ENCODE results near the gene VIT. TPM values are rescaled to one million over a fixed set of nuclear protein-coding genes. Genes with fewer than 3 reads are reported as not detected.
"Not testable (repeated sequence)": the region's sequence is repeated elsewhere in the genome, so short reads cannot be mapped to it uniquely, and the experiment has no call there.

VIT gene
- total RNA-seq, 1 donor from 2014 or later: not detected

DNA sequence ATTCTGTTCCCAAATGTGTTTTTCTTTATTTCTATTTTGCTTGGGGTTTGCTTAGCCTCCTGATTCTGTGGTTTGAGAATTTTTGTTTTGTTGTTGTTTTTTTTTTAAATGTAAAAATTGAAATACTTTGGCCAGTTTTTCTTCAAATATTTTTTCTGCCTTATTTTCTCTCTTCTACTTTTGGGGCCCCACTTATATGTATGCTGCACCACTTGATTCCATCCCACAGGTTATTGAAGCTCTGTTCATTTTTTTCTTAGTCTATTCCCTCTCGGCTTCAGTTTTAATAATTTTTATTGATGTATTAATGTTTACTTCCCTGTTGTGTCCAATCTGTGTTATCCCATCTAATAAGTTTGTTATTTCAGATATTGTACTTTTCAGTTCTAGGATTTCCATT is 17.7 kb upstream of the VIT start:
- Histone ChIP-seq H3K27me3 (ENCODE audit: control insufficient read depth, insufficient read depth, low read length) (no peaks in the 10 kb centered on the region), H3K36me3 (ENCODE audit: control insufficient read depth, insufficient read depth, low read length) (no peaks in the 10 kb centered on the region), H3K4me3 (ENCODE audit: low read depth, low read length) (no peak overlapping the region)
- DNase-seq (ENCODE audit: low read depth) (no peak), FAIRE-seq (no peak)
- TF ChIP-seq, protein P1, sequence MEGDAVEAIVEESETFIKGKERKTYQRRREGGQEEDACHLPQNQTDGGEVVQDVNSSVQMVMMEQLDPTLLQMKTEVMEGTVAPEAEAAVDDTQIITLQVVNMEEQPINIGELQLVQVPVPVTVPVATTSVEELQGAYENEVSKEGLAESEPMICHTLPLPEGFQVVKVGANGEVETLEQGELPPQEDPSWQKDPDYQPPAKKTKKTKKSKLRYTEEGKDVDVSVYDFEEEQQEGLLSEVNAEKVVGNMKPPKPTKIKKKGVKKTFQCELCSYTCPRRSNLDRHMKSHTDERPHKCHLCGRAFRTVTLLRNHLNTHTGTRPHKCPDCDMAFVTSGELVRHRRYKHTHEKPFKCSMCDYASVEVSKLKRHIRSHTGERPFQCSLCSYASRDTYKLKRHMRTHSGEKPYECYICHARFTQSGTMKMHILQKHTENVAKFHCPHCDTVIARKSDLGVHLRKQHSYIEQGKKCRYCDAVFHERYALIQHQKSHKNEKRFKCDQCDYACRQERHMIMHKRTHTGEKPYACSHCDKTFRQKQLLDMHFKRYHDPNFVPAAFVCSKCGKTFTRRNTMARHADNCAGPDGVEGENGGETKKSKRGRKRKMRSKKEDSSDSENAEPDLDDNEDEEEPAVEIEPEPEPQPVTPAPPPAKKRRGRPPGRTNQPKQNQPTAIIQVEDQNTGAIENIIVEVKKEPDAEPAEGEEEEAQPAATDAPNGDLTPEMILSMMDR (IDR thresholded peaks at IDR 0.05; ENCODE audit: insufficient read depth, low read length, severe bottlenecking): no peak

DNA sequence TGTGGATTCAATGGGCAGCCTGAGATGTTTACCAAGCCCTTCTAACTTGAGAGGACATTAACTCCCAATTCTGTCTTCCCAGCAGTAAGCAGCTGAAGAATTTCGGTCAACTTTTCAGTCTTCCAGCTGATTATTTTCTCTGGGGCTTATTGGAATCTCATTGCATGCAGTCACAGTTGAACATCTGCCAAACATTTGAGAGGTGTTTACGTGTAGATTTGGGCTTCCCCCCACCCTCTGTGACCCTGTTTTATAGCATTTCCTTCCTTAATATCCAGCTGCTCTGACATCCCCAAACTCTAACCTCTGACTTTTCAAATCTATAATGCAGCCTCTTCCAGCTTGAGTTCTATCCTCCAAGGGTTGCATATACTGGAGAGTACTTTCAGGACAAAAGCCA is 16.5 kb upstream of the VIT start:
- Histone ChIP-seq H3K27me3 (ENCODE audit: control insufficient read depth, insufficient read depth, low read length) (no peaks in the 10 kb centered on the region), H3K4me3 (ENCODE audit: low read depth, low read length) (no peak overlapping the region), H3K36me3 (ENCODE audit: control insufficient read depth, insufficient read depth, low read length) (no peaks in the 10 kb centered on the region)
- DNase-seq (ENCODE audit: low read depth) (no peak), FAIRE-seq (no peak)
- TF ChIP-seq, protein P1 (IDR thresholded peaks at IDR 0.05; ENCODE audit: insufficient read depth, low read length, severe bottlenecking): no peak

DNA sequence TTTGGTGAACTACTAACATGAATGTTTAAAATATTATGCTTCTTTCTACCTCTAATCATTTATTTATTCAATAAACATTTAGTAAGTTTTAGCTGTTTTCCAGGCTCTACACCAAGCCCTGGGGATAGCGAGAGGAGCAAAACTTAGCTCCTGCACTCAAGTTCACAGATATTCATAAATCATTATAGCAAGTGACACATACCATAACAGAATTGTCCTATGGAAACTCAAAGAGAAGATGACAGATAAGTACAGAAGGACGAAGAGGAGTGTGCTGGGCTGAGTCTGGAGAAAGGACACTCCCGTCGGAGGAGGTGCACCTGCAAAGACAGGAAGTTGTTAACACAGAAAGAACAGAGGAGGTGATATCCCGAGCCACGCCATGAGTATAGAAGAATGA is 13.9 kb upstream of the VIT start:
- no peak for FAIRE-seq
- TF ChIP-seq, protein P1 (IDR thresholded peaks at IDR 0.05; ENCODE audit: insufficient read depth, low read length, severe bottlenecking): no peak

DNA sequence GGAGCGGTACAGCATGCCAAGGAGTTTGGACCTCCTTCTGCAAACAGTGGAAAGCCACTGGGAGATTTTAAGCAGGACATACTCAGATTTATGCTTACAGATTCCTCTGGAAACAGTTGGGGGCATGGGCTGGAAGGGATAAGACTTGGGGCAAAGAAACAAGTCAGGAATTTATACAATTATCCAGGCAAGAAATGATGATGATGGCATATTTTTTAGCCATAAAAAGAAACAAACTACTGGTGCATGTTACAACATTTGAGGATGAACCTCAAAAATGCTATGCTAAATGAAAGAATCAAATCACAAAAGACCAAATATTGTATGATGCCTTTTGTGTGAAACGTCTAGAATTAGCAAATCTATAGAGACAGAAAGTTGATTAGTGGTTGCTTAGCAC is 13.5 kb upstream of the VIT start:
- DNase-seq (ENCODE audit: low read depth) (no peak), FAIRE-seq (no peak)
- no peaks in the 10 kb centered on the region for H3K27me3 ChIP-seq (ENCODE audit: control insufficient read depth, insufficient read depth, low read length)
- TF ChIP-seq, protein P1 (IDR thresholded peaks at IDR 0.05; ENCODE audit: insufficient read depth, low read length, severe bottlenecking): no peak
- no peak overlapping the region for H3K4me3 ChIP-seq (ENCODE audit: low read depth, low read length)
- H3K36me3 ChIP-seq (ENCODE audit: control insufficient read depth, insufficient read depth, low read length): no peaks in the 10 kb centered on the region

More for the DNA sequence above, 13.9 kb upstream of the VIT start:
- no peak for DNase-seq (ENCODE audit: low read depth)
- no peaks in the 10 kb centered on the region for H3K27me3 ChIP-seq (ENCODE audit: control insufficient read depth, insufficient read depth, low read length)
- no peaks in the 10 kb centered on the region for H3K36me3 ChIP-seq (ENCODE audit: control insufficient read depth, insufficient read depth, low read length)
- no peak overlapping the region for H3K4me3 ChIP-seq (ENCODE audit: low read depth, low read length)

DNA sequence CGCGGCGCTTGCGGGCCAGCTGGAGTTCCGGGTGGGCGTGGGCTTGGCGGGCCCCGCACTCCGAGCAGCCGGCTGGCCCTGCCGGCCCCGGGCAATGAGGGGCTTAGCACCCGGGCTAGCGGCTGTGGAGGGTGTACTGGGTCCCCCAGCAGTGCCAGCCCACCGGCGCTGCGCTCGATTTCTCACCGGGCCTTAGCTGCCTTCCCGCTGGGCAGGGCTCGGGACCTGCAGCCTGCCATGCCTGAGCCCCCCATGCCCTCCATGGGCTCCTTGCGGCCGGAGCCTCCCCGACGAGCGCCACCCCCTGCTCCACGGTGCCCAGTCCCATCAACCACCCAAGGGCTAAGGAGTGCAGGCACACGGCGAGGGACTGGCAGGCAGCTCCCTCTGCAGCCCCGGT is 8.2 kb upstream of the VIT start:
- H3K27me3 ChIP-seq (ENCODE audit: control insufficient read depth, insufficient read depth, low read length); H3K4me3 ChIP-seq (ENCODE audit: low read depth, low read length); H3K36me3 ChIP-seq (ENCODE audit: control insufficient read depth, insufficient read depth, low read length); DNase-seq (ENCODE audit: low read depth); FAIRE-seq: not testable (repeated sequence)

DNA sequence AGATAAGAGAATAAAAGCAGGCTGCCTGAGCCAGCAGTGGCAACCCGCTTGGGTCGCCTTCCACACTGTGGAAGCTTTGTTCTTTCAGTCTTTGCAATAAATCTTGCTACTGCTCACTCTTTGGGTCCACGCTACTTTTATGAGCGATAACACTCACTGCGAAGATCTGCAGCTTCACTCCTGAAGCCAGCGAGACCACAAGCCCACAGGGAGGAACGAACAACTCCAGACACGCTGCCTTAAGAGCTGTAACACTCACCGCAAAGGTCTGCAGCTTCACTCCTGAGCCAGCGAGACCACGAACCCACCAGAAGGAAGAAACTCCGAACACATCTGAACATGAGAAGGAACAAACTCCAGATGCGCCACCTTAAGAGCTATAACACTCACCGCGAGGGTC is 7.5 kb upstream of the VIT start:
- not testable (repeated sequence) for FAIRE-seq; H3K36me3 ChIP-seq (ENCODE audit: control insufficient read depth, insufficient read depth, low read length); H3K4me3 ChIP-seq (ENCODE audit: low read depth, low read length); H3K27me3 ChIP-seq (ENCODE audit: control insufficient read depth, insufficient read depth, low read length); DNase-seq (ENCODE audit: low read depth)

DNA sequence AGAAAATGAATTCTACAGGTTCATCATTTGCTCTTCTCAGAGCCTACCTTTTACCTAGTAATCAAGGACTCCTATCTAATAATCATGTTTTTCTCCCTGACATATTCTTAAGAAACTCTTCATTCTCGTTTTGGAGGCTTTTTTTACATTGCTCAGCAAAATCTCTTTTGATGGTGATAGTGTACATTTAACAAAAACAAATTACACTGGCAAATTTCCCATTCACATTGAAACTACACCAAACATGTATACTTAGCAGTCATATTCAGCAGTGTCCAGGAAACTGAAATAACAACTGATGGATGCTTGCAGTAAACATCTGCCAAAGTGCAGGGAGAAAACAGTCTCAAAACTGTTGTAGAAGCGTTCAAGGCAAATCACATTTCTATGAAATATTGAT is 4.4 kb upstream of the VIT start:
- Histone ChIP-seq H3K27me3 (ENCODE audit: control insufficient read depth, insufficient read depth, low read length) (no peaks in the 10 kb centered on the region), H3K4me3 (ENCODE audit: low read depth, low read length) (no peak overlapping the region), H3K36me3 (ENCODE audit: control insufficient read depth, insufficient read depth, low read length) (no peaks in the 10 kb centered on the region)
- TF ChIP-seq, protein P1 (IDR thresholded peaks at IDR 0.05; ENCODE audit: insufficient read depth, low read length, severe bottlenecking): no peak
- no peak for FAIRE-seq
- DNase-seq (ENCODE audit: low read depth): no peak
